Adrenal gland (tissue), 5 donors: Measurements from ENCODE around the gene PPP1R3D.

Experiments used
- POLR2A ChIP-seq, 2 donors: fragments of 450-650 bp; IDR thresholded peaks; one replicate each; pipeline ENCODE4 v1.6.1; 2017; ENCODE audit warnings: antibody characterized with exemption in 2 of 2, mild to moderate bottlenecking in 2 of 2, moderate library complexity in 1 of 2
- TF ChIP-seq, protein P1 (sequence below), 6 experiments: fragments of 450-650 bp in 4 of 6; fragments of 200-600 bp in 2 of 6; sonication (generic) in 1 of 6; IDR thresholded peaks; 1 replicate in 5 of 6; 2 replicates in 1 of 6; pipeline versions ENCODE4 v1.5.1 to v1.8.0; 2016 to 2021; ENCODE audit warnings: antibody characterized with exemption in 6 of 6, mild to moderate bottlenecking in 2 of 6, moderate library complexity in 1 of 6
- donor health status: DM: no; HTN: no; CAD: no.

DNA sequence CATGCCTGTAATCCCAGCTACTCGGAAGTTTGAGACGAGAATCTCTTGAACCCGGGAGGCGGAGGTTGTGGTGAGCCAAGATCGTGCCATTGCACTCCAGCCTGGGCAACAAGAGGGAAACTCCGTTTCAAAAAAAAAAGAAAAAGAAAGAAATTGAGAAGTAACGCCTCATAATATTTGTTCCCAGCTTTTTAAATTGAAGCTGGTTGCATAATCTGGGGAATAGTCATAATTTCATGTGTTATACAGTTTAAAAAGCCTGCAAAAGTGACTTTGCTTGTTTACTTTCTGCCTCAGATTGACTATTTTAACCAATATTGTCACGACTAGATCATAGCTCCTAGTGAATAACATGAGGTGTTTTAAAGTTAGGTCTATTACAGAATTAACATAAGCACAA, 7.3 kb upstream of the PPP1R3D start:
- TF ChIP-seq POLR2A (IDR thresholded peaks at IDR 0.05) = no peak
- TF ChIP-seq, protein P1, sequence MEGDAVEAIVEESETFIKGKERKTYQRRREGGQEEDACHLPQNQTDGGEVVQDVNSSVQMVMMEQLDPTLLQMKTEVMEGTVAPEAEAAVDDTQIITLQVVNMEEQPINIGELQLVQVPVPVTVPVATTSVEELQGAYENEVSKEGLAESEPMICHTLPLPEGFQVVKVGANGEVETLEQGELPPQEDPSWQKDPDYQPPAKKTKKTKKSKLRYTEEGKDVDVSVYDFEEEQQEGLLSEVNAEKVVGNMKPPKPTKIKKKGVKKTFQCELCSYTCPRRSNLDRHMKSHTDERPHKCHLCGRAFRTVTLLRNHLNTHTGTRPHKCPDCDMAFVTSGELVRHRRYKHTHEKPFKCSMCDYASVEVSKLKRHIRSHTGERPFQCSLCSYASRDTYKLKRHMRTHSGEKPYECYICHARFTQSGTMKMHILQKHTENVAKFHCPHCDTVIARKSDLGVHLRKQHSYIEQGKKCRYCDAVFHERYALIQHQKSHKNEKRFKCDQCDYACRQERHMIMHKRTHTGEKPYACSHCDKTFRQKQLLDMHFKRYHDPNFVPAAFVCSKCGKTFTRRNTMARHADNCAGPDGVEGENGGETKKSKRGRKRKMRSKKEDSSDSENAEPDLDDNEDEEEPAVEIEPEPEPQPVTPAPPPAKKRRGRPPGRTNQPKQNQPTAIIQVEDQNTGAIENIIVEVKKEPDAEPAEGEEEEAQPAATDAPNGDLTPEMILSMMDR (IDR thresholded peaks at IDR 0.05) = no peak
